B cell (primary cell): ENCODE data around the gene OR5B3. TPM values are rescaled to one million over a fixed set of nuclear protein-coding genes. Genes with fewer than 3 reads are reported as not detected.

ENCODE experiments used
- ATAC-seq: fragments of 200-7000 bp; cut with Tn5 transposase; one replicate; pipeline ENCODE4 v1.10.0; 2021; ENCODE audit warnings: low read depth, mild to moderate bottlenecking, moderate number of reproducible peaks, moderate library complexity
- CTCF ChIA-PET: fragments of 350-600 bp; sonication (Branson Sonifier 250); formaldehyde crosslinking; loops from one replicate; lab custom pipeline; 2021; ENCODE audit warnings: antibody characterized with exemption, inconsistent platforms; lab: Charles Lee
- POLR2A ChIA-PET: fragments of 350-600 bp; sonication (Branson Sonifier 250); formaldehyde crosslinking; loops from one replicate; lab custom pipeline; 2021; ENCODE audit warnings: antibody characterized with exemption; lab: Charles Lee
- DNase-seq: peaks from one replicate; pipeline ENCODE4 v3.0.0; 2013
- H2AFZ ChIP-seq: 2 replicates; pipeline ENCODE4 v1.6.1; 2012; ENCODE audit warnings: mild to moderate bottlenecking, low read depth, low read length; ENCODE audit not compliant: insufficient read depth, poor library complexity, severe bottlenecking
- H3K27ac ChIP-seq, 2 donors: 1 replicate in 1 of 2; 2 replicates in 1 of 2; pipeline ENCODE4 v1.5.1; 2012 to 2013; ENCODE audit warnings: low read length in 2 of 2, mild to moderate bottlenecking in 2 of 2, moderate library complexity in 1 of 2
- H3K27me3 ChIP-seq, 4 experiments: fragments of 200-600 bp in 1 of 4; sonication (generic) in 1 of 4; replicated peaks in 1 of 4; 1 replicate in 2 of 4; 2 replicates in 2 of 4; pipeline versions ENCODE4 v1.6.1 to v1.7.0; 2013 to 2016; ENCODE audit warnings: low read length in 3 of 4, mild to moderate bottlenecking in 2 of 4, mixed read lengths in 1 of 4, moderate library complexity in 1 of 4; ENCODE audit not compliant: insufficient read depth in 4 of 4, control insufficient read depth in 3 of 4; ENCODE audit errors: control extremely low read depth in 1 of 4
- H3K36me3 ChIP-seq, 2 experiments: replicated peaks in 1 of 2; 1 replicate in 1 of 2; 2 replicates in 1 of 2; pipeline versions ENCODE4 v1.6.1 to v1.7.1; 2013; ENCODE audit warnings: low read length in 1 of 2; ENCODE audit not compliant: insufficient read depth in 2 of 2, control insufficient read depth in 1 of 2; ENCODE audit errors: control extremely low read depth in 1 of 2, extremely low read depth in 1 of 2
- H3K4me1 ChIP-seq, 2 donors: fragments of 200-600 bp in 1 of 2; sonication (generic) in 1 of 2; 1 replicate in 1 of 2; 2 replicates in 1 of 2; pipeline versions ENCODE4 v1.5.1 to v1.6.1; 2013 to 2017; ENCODE audit warnings: low read length in 2 of 2; ENCODE audit not compliant: control insufficient read depth in 2 of 2, insufficient read depth in 2 of 2
- H3K4me2 ChIP-seq: replicated peaks from 2 replicates; pipeline ENCODE3; 2012; ENCODE audit warnings: mild to moderate bottlenecking, low read depth, low read length; ENCODE audit not compliant: poor library complexity, severe bottlenecking
- H3K4me3 ChIP-seq, 5 experiments: fragments of 200-600 bp in 1 of 5; sonication (generic) in 1 of 5; 1 replicate in 3 of 5; 2 replicates in 2 of 5; pipeline versions ENCODE4 v1.5.1 to v1.7.0; 2011 to 2016; ENCODE audit warnings: low read length in 4 of 5, mild to moderate bottlenecking in 4 of 5, low read depth in 2 of 5, control low read depth in 1 of 5, moderate library complexity in 1 of 5; ENCODE audit not compliant: insufficient read depth in 1 of 5; ENCODE audit errors: control extremely low read depth in 1 of 5, extremely low read depth in 1 of 5
- H3K79me2 ChIP-seq: fragments of 200-600 bp; sonication (generic); one replicate; pipeline ENCODE4 v1.6.0; 2016; ENCODE audit warnings: low read length; ENCODE audit not compliant: control insufficient read depth, insufficient read depth
- H3K9ac ChIP-seq: fragments of 200-600 bp; sonication (generic); 2 replicates; pipeline ENCODE4 v1.6.1; 2017; ENCODE audit warnings: mild to moderate bottlenecking, low read length, moderate library complexity
- H3K9me3 ChIP-seq, 3 donors: one replicate each; pipeline versions ENCODE4 v1.6.1 to v1.7.1; 2013; ENCODE audit warnings: low read length in 2 of 3; ENCODE audit not compliant: control insufficient read depth in 2 of 3, insufficient read depth in 1 of 3; ENCODE audit errors: control extremely low read depth in 1 of 3
- H4K20me1 ChIP-seq: 2 replicates; pipeline ENCODE4 v1.6.0; 2012; ENCODE audit warnings: mild to moderate bottlenecking, low read length; ENCODE audit not compliant: insufficient read depth, control insufficient read depth, poor library complexity, severe bottlenecking
- H3K27ac Mint-ChIP-seq: one replicate; pipeline ENCODE4 v1.8.0; 2021; ENCODE audit warnings: mixed read lengths
- H3K27me3 Mint-ChIP-seq: one replicate; pipeline ENCODE4 v1.8.0; 2021; ENCODE audit warnings: mixed read lengths
- H3K4me1 Mint-ChIP-seq: one replicate; pipeline ENCODE4 v1.8.0; 2021; ENCODE audit warnings: mixed read lengths
- H3K4me3 Mint-ChIP-seq: one replicate; pipeline ENCODE4 v1.8.0; 2021; ENCODE audit warnings: mixed read lengths
- H3K9me3 Mint-ChIP-seq: one replicate; pipeline ENCODE4 v1.8.0; 2022; ENCODE audit warnings: mixed read lengths; ENCODE audit not compliant: insufficient read depth
- EZH2 ChIP-seq: IDR thresholded peaks from 2 replicates; pipeline ENCODE4 v1.6.1; 2012; ENCODE audit warnings: borderline replicate concordance, low read depth, mild to moderate bottlenecking, moderate library complexity, low read length; ENCODE audit not compliant: insufficient read depth, poor library complexity, severe bottlenecking
- WGBS: methylation state at CpG from one replicate; pipeline ENCODE4 v1.1.5; 2013; ENCODE audit warnings: missing lambda C conversion rate; ENCODE audit not compliant: insufficient coverage; 5-methylcytosine and 5-hydroxymethylcytosine counted together
- intact Hi-C: fragments of 100-400 bp; cut with micrococcal nuclease; formaldehyde crosslinking; loops from one replicate; pipeline ENCODE4 v1.10.0; 2022
- polyA plus RNA-seq: library from polyadenylated mRNA; depleted of rRNA; stranded (reverse); fragments of >200 nt; gene quantifications from 2 replicates; pipeline ENCODE4 v1.2.3, GENCODE V29; 2012
- total RNA-seq, 2 donors: library from RNA; stranded (reverse); fragments of 120-200 nt in 1 of 2; gene quantifications; 1 replicate in 1 of 2; 2 replicates in 1 of 2; pipeline versions ENCODE4 v1.2.3 to v1.2.4, GENCODE V29; 2013 to 2022
- TF ChIP-seq, protein P1 (sequence below): fragments of 200-600 bp; IDR thresholded peaks from one replicate; pipeline ENCODE4 v1.8.0; 2022; ENCODE audit warnings: antibody characterized with exemption, mild to moderate bottlenecking

Gene OR5B3
- total and polyA plus RNA-seq, 2 donors (not counting 1 experiment from before 2014, with no cell fraction given): not detected

DNA sequence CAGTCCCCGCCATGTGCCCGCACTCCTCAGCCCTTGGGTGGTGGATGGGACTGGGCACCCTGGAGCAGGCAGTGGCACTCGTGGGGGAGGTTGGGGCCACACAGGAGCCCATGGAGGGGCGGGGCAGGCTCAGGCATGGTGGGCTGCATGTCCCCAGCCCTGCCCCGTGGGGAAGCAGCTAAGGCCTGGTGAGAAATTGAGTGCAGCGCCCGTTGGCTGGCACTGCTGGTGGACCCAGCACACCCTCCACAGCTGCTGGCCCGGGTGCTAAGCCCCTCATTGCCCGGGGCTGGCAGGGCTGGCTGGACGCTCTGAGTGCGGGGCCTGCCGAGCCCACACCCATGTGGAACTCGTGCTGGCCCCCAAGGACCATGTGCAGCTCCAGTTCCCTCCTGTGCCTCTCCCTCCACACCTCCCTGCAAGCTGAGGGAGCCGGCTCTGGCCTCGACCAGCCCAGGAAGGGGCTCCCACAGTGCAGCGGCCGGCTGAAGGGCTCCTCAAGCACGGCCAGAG, 16.1 kb downstream of the OR5B3 start:
- 89% methylated on average over 18 of the region's 18 CpGs for WGBS
- CTCF ChIA-PET: no interaction called here
- no peaks in the 10 kb centered on the region for H4K20me1 ChIP-seq
- peaks cover 0 to 6% (median 2%) of the 10 kb centered on the region in 3 donors for H3K9me3 ChIP-seq
- no peak overlapping the region for H3K27ac ChIP-seq
- intact Hi-C loops: no loop called here
- H3K27me3 Mint-ChIP-seq: peaks cover 4% of the 10 kb centered on the region
- no peak overlapping the region for H2AFZ ChIP-seq
- DNase-seq (no peak), ATAC-seq (no peak)
- peaks cover 3% of the 10 kb centered on the region for H3K9me3 Mint-ChIP-seq
- H3K27ac Mint-ChIP-seq: no peak overlapping the region
- H3K4me2 ChIP-seq: no peak overlapping the region
- H3K36me3 ChIP-seq: no peaks in the 10 kb centered on the region
- no peaks in the 10 kb centered on the region for H3K4me1 ChIP-seq
- TF ChIP-seq EZH2: no peak
- TF ChIP-seq, protein P1, sequence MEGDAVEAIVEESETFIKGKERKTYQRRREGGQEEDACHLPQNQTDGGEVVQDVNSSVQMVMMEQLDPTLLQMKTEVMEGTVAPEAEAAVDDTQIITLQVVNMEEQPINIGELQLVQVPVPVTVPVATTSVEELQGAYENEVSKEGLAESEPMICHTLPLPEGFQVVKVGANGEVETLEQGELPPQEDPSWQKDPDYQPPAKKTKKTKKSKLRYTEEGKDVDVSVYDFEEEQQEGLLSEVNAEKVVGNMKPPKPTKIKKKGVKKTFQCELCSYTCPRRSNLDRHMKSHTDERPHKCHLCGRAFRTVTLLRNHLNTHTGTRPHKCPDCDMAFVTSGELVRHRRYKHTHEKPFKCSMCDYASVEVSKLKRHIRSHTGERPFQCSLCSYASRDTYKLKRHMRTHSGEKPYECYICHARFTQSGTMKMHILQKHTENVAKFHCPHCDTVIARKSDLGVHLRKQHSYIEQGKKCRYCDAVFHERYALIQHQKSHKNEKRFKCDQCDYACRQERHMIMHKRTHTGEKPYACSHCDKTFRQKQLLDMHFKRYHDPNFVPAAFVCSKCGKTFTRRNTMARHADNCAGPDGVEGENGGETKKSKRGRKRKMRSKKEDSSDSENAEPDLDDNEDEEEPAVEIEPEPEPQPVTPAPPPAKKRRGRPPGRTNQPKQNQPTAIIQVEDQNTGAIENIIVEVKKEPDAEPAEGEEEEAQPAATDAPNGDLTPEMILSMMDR: no peak
- H3K4me3 ChIP-seq: no peak overlapping the region
- H3K79me2 ChIP-seq: no peaks in the 10 kb centered on the region
- no peak overlapping the region for H3K9ac ChIP-seq
- POLR2A ChIA-PET: no interaction called here
- no peak overlapping the region for H3K4me3 Mint-ChIP-seq
- no peaks in the 10 kb centered on the region for H3K4me1 Mint-ChIP-seq
- no peaks in the 10 kb centered on the region for H3K27me3 ChIP-seq

DNA sequence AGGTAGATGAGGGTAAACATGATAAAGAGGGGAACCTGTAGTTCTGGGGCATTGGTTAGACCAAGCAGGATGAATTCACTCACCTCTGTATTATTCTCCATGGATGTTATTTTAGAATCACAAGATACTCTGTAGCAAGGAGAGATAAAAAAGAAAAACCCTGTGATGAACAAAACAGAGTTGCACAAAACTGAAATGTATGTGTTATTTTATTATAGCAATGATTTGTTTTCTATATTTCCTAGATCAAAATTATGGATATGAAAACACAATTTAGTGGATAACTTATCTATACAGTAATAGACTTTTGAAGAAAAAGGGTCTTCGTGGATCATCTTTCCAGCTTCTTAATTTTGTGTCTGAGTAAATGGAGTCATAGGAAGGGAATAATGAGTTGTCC, 47.7 kb downstream of the OR5B3 start, which contains the start of gene OR5B17:
Gene OR5B17, minus strand, starts transcription at position 101 of the 400 bp plus-strand sequence. Its CDS starts 0 bp downstream, at position 101.
- Mint-ChIP-seq H3K9me3 (no peaks in the 10 kb centered on the region), H3K27me3 (peaks cover 23% of the 10 kb centered on the region), H3K4me3 (no peak within 1 kb of the TSS), H3K4me1 (no peaks in the 10 kb centered on the region), H3K27ac (no peak within 1 kb of the TSS)
- H3K36me3 ChIP-seq: no peaks in the 10 kb centered on the region
- ChIA-PET CTCF (no interaction called here), POLR2A (no interaction called here)
- no peaks in the 10 kb centered on the region for H3K79me2 ChIP-seq
- peaks cover 0 to 4% (median 0%) of the 10 kb centered on the region in 4 experiments for H3K27me3 ChIP-seq
- intact Hi-C loops: no loop called here
- WGBS: no CpG with 5 or more reads among the region's 1 CpG
- H2AFZ ChIP-seq: no peak within 1 kb of the TSS
- no peaks in the 10 kb centered on the region for H3K9me3 ChIP-seq
- no peak within 1 kb of the TSS for H3K9ac ChIP-seq
- no peak within 1 kb of the TSS for H3K4me2 ChIP-seq
- H3K27ac ChIP-seq: no peak within 1 kb of the TSS
- H4K20me1 ChIP-seq: no peaks in the 10 kb centered on the region
- no peak for ATAC-seq
- no peak for DNase-seq
- no peak within 1 kb of the TSS for H3K4me3 ChIP-seq
- H3K4me1 ChIP-seq: no peaks in the 10 kb centered on the region
- TF ChIP-seq, protein P1: no peak
- TF ChIP-seq EZH2: no peak
